ENCODE data around the gene MYOM1.

- TF ChIP-seq CTCF (conservative IDR thresholded peaks at IDR 0.05) = no peak
- TF ChIP-seq ZFX (IDR thresholded peaks at IDR 0.05) = no peak
Measured at GRCh38 chr18:3177902-3178687, 41.7 kb downstream of the MYOM1 start.
